NT2/D1 (cell line): ENCODE measurements around the gene PIK3AP1.
"Not testable (repeated sequence)": the region's sequence is repeated elsewhere in the genome, so short reads cannot be mapped to it uniquely, and the experiment has no call there.

Experiments
- DNase-seq: peaks from one replicate; pipeline ENCODE4 v3.0.0-alpha.2; 2011; ENCODE audit warnings: low read depth, low spot score
- H3K27me3 ChIP-seq: 2 replicates; pipeline ENCODE4 v1.6.0; 2011; ENCODE audit warnings: mild to moderate bottlenecking; ENCODE audit not compliant: insufficient read length, insufficient read depth
- H3K36me3 ChIP-seq: 2 replicates; pipeline ENCODE4 v1.6.1; 2011; ENCODE audit warnings: mild to moderate bottlenecking, low read length, mixed read lengths; ENCODE audit not compliant: insufficient read depth, insufficient read length
- H3K4me1 ChIP-seq: 2 replicates; pipeline ENCODE4 v1.5.1; 2011; ENCODE audit not compliant: insufficient read depth, insufficient read length
- H3K4me3 ChIP-seq: 2 replicates; pipeline ENCODE4 v1.5.1; 2011; ENCODE audit warnings: low read depth; ENCODE audit not compliant: insufficient read length
- H3K9ac ChIP-seq: 2 replicates; pipeline ENCODE4 v1.6.0; 2011; ENCODE audit warnings: low read depth; ENCODE audit not compliant: insufficient read length
- H3K9me3 ChIP-seq: 2 replicates; pipeline ENCODE4 v1.5.1; 2011; ENCODE audit warnings: mild to moderate bottlenecking, low read length; ENCODE audit not compliant: insufficient read depth
- SUZ12 ChIP-seq: IDR thresholded peaks from 2 replicates; pipeline ENCODE4 v1.6.1; 2011; ENCODE audit not compliant: insufficient read length, insufficient read depth; ENCODE audit errors: extremely low read depth
- YY1 ChIP-seq: IDR thresholded peaks from 2 replicates; pipeline ENCODE4 v1.6.1; 2011; ENCODE audit not compliant: insufficient read length, insufficient read depth
- ZNF274 ChIP-seq: IDR thresholded peaks from 2 replicates; pipeline ENCODE4 v1.6.1; 2011; ENCODE audit warnings: mild to moderate bottlenecking, low read depth, low read length

Gene PIK3AP1

DNA sequence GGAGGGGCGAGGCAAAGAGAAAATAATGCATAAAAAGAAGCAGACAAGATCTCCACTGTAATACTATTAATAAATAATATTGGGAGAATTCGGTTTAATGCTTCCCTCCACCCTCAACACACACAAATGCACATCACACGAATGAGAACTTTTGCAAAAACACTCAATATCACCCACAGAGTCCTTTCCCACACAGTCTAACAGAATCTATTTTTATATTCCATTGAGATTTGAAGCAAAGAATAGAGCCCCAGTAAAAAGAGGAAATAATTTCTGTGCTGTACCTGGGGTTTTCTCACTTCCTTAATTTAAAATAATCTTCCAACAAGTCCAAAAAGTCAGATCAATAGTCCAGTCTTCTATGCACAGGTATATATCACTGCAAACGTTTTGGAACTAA is 17.0 kb downstream of the PIK3AP1 start:
- Histone ChIP-seq H3K4me3 (no peak overlapping the region), H3K4me1 (no peaks in the 10 kb centered on the region), H3K9me3 (no peaks in the 10 kb centered on the region), H3K27me3 (no peaks in the 10 kb centered on the region), H3K9ac (no peak overlapping the region), H3K36me3 (no peaks in the 10 kb centered on the region)
- no peak for DNase-seq
- no peak for TF ChIP-seq YY1
- TF ChIP-seq ZNF274: no peak

DNA sequence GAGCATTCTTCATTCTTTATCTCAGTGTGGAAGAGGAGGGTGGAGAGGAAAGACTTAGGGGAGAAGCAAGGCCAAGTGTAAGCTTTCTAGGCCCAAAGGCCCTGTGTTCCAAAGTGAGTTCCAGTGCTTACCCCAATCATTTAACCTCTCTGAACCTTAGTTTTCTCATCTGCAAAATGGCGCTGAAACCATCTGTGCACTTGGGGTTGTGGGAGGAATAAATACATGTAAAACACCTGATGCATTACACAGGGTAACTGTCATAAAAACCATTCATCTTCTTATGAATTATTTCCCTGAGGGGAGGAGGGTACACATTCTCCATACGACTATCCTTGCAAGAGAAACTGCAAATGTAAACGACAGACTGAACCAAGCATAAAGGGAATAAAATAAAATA is 19.0 kb downstream of the PIK3AP1 start:
- DNase-seq: no peak
- no peaks in the 10 kb centered on the region for H3K9me3 ChIP-seq
- no peak overlapping the region for H3K4me3 ChIP-seq
- no peaks in the 10 kb centered on the region for H3K4me1 ChIP-seq
- TF ChIP-seq ZNF274: no peak
- H3K27me3 ChIP-seq: no peaks in the 10 kb centered on the region
- no peak overlapping the region for H3K9ac ChIP-seq
- H3K36me3 ChIP-seq: no peaks in the 10 kb centered on the region

DNA sequence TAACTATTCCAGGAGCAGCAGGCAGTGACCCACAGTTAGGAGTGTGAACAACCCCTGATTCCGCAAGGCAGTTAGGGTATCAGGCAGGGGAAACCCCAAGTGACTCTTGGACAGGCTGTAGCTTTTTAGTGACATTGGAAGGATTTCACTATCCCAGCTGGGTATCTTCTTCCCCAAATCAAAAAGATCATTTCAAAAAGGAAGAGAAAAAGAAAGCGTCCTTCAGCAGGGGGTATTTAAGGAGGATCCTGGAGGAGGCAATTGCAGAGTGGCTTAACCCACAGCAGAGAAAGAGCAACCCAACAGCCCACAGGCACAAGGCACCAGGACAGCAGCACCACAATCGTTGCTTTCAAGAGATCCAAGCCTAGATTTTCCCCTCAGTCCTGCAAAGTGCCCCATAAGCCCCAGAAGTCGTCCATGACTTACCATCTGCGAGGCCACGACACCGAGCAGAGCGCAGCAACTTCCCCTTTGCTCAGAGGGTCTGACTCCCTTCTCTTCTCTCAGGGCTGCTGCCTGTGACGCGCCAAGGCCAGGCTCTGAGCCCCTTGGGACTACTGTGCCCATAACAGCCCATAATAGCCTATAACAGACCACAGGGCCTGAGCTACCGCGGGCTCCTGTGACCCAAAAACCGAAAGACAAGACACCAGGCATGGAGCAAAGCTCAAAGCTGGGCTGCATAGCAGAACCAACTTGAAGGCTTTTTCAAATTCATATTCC is 19.8 kb downstream of the PIK3AP1 start:
- no peak for DNase-seq
- Histone ChIP-seq H3K4me3 (no peak overlapping the region), H3K9me3 (no peaks in the 10 kb centered on the region), H3K27me3 (no peaks in the 10 kb centered on the region), H3K9ac (no peak overlapping the region), H3K4me1 (no peaks in the 10 kb centered on the region), H3K36me3 (no peaks in the 10 kb centered on the region)
- TF ChIP-seq SUZ12: no peak
- no peak for TF ChIP-seq YY1
- TF ChIP-seq ZNF274: no peak

DNA sequence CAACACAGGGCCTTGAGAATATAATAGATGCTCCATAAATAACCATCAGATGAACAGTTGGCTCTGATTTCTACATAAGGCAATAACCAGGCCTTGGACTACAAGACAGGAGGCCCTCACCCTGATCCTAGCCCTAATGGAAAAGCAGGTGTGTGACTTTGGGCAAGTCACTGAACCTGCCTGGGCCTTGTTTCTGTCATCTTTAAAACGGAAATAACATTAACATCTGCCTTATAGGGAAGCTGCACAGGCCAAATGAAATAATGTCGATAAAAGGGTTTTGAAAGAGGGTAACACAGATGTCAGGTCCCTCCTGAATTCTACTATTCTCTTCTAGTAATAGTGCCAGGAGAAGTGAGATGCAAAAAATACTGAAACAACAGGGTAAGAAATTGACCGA is 20.7 kb downstream of the PIK3AP1 start:
- no peak for TF ChIP-seq YY1
- Histone ChIP-seq H3K27me3 (no peaks in the 10 kb centered on the region), H3K4me1 (no peaks in the 10 kb centered on the region), H3K4me3 (no peak overlapping the region), H3K36me3 (no peaks in the 10 kb centered on the region), H3K9ac (no peak overlapping the region), H3K9me3 (no peaks in the 10 kb centered on the region)
- DNase-seq: no peak

DNA sequence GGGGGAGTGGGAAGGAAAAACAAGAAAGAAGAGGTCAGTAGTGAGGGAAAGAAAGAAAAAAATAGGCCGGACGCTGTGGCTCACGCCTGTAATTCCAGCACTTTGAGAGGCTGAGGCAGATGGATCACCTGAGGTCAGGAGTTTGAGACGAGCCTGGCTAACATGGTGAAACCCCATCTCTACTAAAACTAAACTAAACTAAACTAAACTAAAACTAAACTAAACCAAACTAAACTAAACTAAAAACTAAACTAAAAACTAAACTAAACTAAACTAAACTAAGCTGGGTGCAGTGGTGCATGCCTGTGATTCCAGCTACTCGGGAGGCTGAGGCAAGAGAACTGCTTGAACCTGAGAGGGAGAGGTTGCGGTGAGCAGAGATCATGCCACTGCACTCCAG is 22.0 kb downstream of the PIK3AP1 start:
- H3K9me3 ChIP-seq, H3K27me3 ChIP-seq, H3K4me1 ChIP-seq, H3K4me3 ChIP-seq, DNase-seq, H3K9ac ChIP-seq, H3K36me3 ChIP-seq: not testable (repeated sequence)

DNA sequence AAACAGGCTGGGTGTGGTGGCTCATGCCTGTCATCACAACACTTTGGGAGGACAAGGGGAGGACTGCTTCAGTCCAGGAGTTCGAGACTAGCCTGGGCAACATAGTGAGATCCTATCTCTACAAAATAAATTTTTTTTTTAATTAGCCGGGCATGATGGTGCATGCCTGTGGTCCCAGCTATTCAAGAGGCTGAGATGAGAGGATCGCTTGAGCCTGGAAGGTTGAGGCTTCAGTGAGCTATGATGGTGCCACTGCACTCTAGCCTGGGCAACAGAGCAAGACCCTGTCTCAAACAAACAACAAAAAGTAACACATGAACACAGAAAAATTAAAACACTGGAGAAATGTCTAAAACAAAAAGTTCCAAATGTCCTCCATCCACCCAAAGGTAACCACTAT is 22.9 kb downstream of the PIK3AP1 start:
- no peak for TF ChIP-seq SUZ12
- no peak for TF ChIP-seq ZNF274
- no peak for TF ChIP-seq YY1
- Histone ChIP-seq H3K36me3 (no peaks in the 10 kb centered on the region), H3K4me1 (no peaks in the 10 kb centered on the region), H3K9me3 (no peaks in the 10 kb centered on the region), H3K9ac (no peak overlapping the region), H3K27me3 (no peaks in the 10 kb centered on the region), H3K4me3 (no peak overlapping the region)
- no peak for DNase-seq

DNA sequence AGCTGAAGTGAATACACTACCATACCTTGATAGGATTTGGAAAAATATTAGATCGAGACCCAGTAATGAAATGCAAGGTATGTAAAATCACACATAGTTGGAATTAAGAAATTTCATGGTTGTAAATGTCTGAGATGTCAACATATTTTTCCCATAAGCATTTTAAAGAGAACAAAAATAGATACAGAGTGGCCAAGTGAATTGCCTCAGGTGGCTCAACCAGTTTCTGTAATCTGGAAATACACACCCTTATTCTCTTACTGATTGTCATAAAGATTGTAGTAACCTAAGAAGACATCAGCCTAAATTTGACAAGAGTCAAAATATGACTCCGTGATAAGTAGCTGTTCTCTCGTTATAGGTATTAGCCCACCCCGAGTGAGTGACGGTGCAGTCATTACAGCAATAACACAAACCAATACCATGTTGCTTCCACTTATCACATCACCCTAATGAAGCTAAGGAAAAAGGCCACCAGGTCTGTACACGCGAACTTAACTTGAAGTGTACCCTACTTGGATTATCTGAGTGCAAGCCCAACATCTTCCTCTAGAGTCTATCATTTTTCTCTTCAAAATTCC is 23.4 kb downstream of the PIK3AP1 start:
- H3K4me3 ChIP-seq: no peak overlapping the region
- H3K4me1 ChIP-seq: no peaks in the 10 kb centered on the region
- no peak overlapping the region for H3K9ac ChIP-seq
- no peaks in the 10 kb centered on the region for H3K27me3 ChIP-seq
- no peaks in the 10 kb centered on the region for H3K36me3 ChIP-seq
- DNase-seq: no peak
- no peak for TF ChIP-seq SUZ12
- TF ChIP-seq ZNF274: no peak
- no peak for TF ChIP-seq YY1
- no peaks in the 10 kb centered on the region for H3K9me3 ChIP-seq
